ENCODE data around the gene RUSC2. TPM values are rescaled to one million over a fixed set of nuclear protein-coding genes. Genes with fewer than 3 reads are reported as not detected.
"Not testable (repeated sequence)": the region's sequence is repeated elsewhere in the genome, so short reads cannot be mapped to it uniquely, and the experiment has no call there.

RUSC2 gene
- polyA plus RNA-seq, 1 donor from 2014 or later = 46.4 TPM

DNA sequence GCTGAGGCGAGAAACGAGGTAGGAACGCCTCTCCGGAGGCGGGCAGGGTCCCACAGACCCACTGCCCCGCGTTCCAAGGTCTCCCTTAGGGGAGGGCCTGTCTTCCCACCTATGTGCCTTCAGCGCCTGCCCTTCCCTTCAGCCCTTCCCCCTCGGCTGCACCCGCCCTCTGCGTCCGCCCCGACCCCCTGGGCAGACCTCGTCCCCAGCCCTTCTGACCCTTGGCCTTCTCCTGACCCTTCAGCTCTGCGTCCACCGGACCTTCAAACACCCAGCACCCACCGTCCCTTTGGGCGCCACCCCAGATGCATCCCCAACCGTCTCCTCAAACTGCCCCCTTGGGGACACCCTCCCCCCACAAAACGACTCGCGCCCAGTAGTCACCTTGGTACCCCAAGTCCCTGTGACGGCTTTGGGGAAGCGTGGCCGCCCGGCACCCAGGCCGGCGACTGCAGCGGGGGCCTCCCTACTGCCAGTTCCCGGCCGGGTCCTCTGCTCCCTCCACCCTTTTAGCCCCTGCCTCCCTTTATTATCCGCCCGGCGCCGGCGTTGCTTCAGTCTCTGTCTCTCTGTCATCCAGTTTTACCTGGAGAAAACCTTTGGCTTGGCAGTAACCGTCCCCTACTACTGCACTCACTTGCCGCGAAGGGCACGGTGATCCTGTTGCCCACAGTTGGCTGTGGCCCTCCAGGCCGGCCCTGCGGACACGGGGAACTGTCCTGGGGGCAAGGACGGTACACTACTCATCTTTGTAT is 421 bp downstream of the RUSC2 start:
- Histone ChIP-seq H3K9me3 (ENCODE audit: low read length) (no peaks in the 10 kb centered on the region), H3K36me3 (ENCODE audit: insufficient read depth, low read length) (no peaks in the 10 kb centered on the region), H4K20me1 (ENCODE audit: insufficient read depth) (no peaks in the 10 kb centered on the region), H3K27ac (ENCODE audit: low read length) (peak overlapping the region; percentile 52), H3K4me3 (ENCODE audit: low read length) (peak overlapping the region; percentile 90), H3K9me2 (ENCODE audit: insufficient read depth, low read length) (no peaks in the 10 kb centered on the region), H3K9ac (ENCODE audit: low read length) (peak overlapping the region; percentile 79), H3K4me2 (ENCODE audit: low read length) (peak overlapping the region; percentile 65), H2AFZ (ENCODE audit: low read depth, low read length) (peak overlapping the region; percentile 66), H3K79me2 (replicated peaks; ENCODE audit: insufficient read depth, low read length) (no peaks in the 10 kb centered on the region), H3F3A (ENCODE audit: insufficient read depth, low read length, poor library complexity, severe bottlenecking) (no peaks in the 10 kb centered on the region), H3K27me3 (ENCODE audit: insufficient read depth, low read depth, low read length) (no peaks in the 10 kb centered on the region)
- TF ChIP-seq REST (IDR thresholded peaks at IDR 0.05; ENCODE audit: borderline replicate concordance) (peak; percentile 12), CTCF (IDR thresholded peaks at IDR 0.05; ENCODE audit: poor library complexity, severe bottlenecking) (no peak), RAD21 (conservative IDR thresholded peaks at IDR 0.05) (no peak)

GRCh38 chr9:35490910-35491465 is 1.1 kb downstream of the RUSC2 start:
- Histone ChIP-seq H3K27me3 (ENCODE audit: insufficient read depth, low read depth, low read length) (no peaks in the 10 kb centered on the region), H3K36me3 (ENCODE audit: insufficient read depth, low read length) (no peaks in the 10 kb centered on the region), H4K20me1 (ENCODE audit: insufficient read depth) (no peaks in the 10 kb centered on the region), H3K79me2 (replicated peaks; ENCODE audit: insufficient read depth, low read length) (no peaks in the 10 kb centered on the region), H3F3A (ENCODE audit: insufficient read depth, low read length, poor library complexity, severe bottlenecking) (no peaks in the 10 kb centered on the region), H3K27ac (ENCODE audit: low read length) (peak overlapping the region; percentile 52), H3K4me3 (ENCODE audit: low read length) (peak overlapping the region; percentile 90), H3K9me3 (ENCODE audit: low read length) (no peaks in the 10 kb centered on the region), H3K9me2 (ENCODE audit: insufficient read depth, low read length) (no peaks in the 10 kb centered on the region), H3K9ac (ENCODE audit: low read length) (peak overlapping the region; percentile 79), H2AFZ (ENCODE audit: low read depth, low read length) (peak overlapping the region; percentile 66), H3K4me2 (ENCODE audit: low read length) (peak overlapping the region; percentile 65)
- no peak for TF ChIP-seq POLR2AphosphoS5 (IDR thresholded peaks at IDR 0.05)
- no peak for TF ChIP-seq RAD21 (conservative IDR thresholded peaks at IDR 0.05)
- no peak for TF ChIP-seq MXI1 (conservative IDR thresholded peaks at IDR 0.05; ENCODE audit: poor library complexity, severe bottlenecking)
- TF ChIP-seq SMC3 (conservative IDR thresholded peaks at IDR 0.05; ENCODE audit: poor library complexity) = no peak
- no peak for TF ChIP-seq EZH2 (IDR thresholded peaks at IDR 0.05; ENCODE audit: borderline replicate concordance, insufficient read depth, low read length, poor library complexity, severe bottlenecking)
- TF ChIP-seq REST (IDR thresholded peaks at IDR 0.05; ENCODE audit: borderline replicate concordance) = no peak
- no peak for TF ChIP-seq TAF1 (IDR thresholded peaks at IDR 0.05; ENCODE audit: low read depth)
- TF ChIP-seq EP300 (conservative IDR thresholded peaks at IDR 0.05; ENCODE audit: poor library complexity, severe bottlenecking) = no peak
- TF ChIP-seq CTCF (IDR thresholded peaks at IDR 0.05; ENCODE audit: poor library complexity, severe bottlenecking) = no peak

GRCh38 chr9:35493119-35493518 is 3.2 kb downstream of the RUSC2 start:
- not testable (repeated sequence) for H3K27ac ChIP-seq (ENCODE audit: low read length); H3K4me2 ChIP-seq (ENCODE audit: low read length); H4K20me1 ChIP-seq (ENCODE audit: insufficient read depth); H3K4me3 ChIP-seq (ENCODE audit: low read length); H3K36me3 ChIP-seq (ENCODE audit: insufficient read depth, low read length); H2AFZ ChIP-seq (ENCODE audit: low read depth, low read length); H3F3A ChIP-seq (ENCODE audit: insufficient read depth, low read length, poor library complexity, severe bottlenecking); H3K27me3 ChIP-seq (ENCODE audit: insufficient read depth, low read depth, low read length); H3K9me2 ChIP-seq (ENCODE audit: insufficient read depth, low read length); H3K79me2 ChIP-seq (replicated peaks; ENCODE audit: insufficient read depth, low read length); H3K9me3 ChIP-seq (ENCODE audit: low read length); H3K9ac ChIP-seq (ENCODE audit: low read length)

Data from neural cell (in vitro differentiated cells).